ENCODE data around the gene CD3G.

- TF ChIP-seq SIN3A (IDR thresholded peaks at IDR 0.05; ENCODE audit: borderline replicate concordance, insufficient read depth, low read length) (no peak), POLR2AphosphoS5 (IDR thresholded peaks at IDR 0.05; ENCODE audit: low read depth, low read length) (no peak), REST (IDR thresholded peaks at IDR 0.05; ENCODE audit: insufficient read depth in 1 of 2, low read depth in 2 of 2, low read length in 2 of 2) (no peak), TAF1 (IDR thresholded peaks at IDR 0.05; ENCODE audit: borderline replicate concordance, insufficient read depth, low read length) (no peak)
Measured at GRCh38 chr11:118373263-118373662, 29.1 kb downstream of the CD3G start.
